ENCODE data around the gene RILPL2.
"Not testable (repeated sequence)": the region's sequence is repeated elsewhere in the genome, so short reads cannot be mapped to it uniquely, and the experiment has no call there.

Gene RILPL2

DNA sequence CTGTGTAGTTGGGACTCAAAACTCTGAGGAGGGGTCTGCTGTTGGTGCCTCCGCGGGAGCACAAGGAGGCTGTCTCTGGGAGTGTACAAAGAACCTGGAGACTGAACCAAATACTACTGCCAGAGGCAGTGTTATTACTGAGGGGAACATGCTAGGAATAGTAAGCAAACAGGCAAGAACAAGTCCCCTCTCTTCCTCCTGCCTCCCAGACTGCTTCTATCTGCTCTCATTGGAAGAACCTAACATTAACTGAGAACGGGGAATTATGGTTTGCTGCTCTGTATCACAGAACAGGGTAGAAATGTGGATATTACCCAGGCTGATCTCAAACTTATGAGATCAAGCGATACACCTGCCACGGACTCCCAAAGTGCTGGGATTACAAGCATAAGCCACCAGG, 57.1 kb downstream of the RILPL2 start:
- DNase-seq = no peak

GRCh38 chr12:123372415-123372814, 64.1 kb downstream of the RILPL2 start:
- DNase-seq = not testable (repeated sequence)

GRCh38 chr12:123371667-123372368, 64.7 kb downstream of the RILPL2 start:
- DNase-seq = not testable (repeated sequence)

- no peak for DNase-seq
Observed at GRCh38 chr12:123369229-123369628, 67.3 kb downstream of the RILPL2 start.

DNA sequence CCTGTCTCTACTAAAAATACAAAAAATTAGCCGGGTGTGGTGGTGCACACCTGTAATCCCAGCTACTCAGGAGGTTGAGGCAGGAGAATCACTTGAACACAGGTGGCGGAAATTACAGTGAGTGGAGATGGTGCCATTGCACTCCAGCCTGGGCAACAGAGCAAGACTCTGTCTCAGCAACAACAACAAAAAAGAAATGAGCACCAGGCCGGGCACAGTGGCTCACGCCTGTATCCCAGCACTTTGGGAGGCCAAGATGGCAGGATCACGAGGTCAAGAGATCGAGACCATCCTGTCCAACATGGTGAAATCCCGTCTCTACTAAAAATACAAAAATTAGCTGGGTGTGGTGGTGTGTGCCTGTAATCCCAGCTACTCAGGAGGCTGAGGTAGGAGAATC, 68.1 kb downstream of the RILPL2 start:
- DNase-seq = not testable (repeated sequence)

DNA sequence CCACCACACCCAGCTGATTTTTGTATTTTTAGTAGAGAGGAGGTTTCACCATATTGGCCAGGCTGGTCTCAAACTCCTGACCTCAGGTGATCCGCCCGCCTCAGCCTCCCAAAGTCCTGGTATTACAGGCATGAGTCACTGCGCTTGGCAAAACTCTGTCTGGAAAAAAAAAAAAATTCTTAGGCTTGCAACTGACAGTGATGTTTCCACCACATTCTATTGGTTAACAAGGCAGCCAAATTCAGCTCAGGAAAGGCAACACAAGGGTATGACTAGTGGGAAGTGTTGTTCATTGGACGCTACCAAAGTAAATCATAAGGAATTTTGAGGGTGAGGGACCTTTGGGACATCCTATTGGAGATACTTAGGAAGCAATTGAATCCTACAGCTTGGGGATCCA, 69.0 kb downstream of the RILPL2 start:
- DNase-seq = no peak
